Activated T-cell treated with anti-CD3 and anti-CD28 coated beads for 48 hours (primary cell): ENCODE measurements around the gene DCC.

Experiments
- DNase-seq: peaks from one replicate; pipeline ENCODE4 v3.0.0-alpha.2; 2020; ENCODE audit warnings: low read depth

DCC gene

DNA sequence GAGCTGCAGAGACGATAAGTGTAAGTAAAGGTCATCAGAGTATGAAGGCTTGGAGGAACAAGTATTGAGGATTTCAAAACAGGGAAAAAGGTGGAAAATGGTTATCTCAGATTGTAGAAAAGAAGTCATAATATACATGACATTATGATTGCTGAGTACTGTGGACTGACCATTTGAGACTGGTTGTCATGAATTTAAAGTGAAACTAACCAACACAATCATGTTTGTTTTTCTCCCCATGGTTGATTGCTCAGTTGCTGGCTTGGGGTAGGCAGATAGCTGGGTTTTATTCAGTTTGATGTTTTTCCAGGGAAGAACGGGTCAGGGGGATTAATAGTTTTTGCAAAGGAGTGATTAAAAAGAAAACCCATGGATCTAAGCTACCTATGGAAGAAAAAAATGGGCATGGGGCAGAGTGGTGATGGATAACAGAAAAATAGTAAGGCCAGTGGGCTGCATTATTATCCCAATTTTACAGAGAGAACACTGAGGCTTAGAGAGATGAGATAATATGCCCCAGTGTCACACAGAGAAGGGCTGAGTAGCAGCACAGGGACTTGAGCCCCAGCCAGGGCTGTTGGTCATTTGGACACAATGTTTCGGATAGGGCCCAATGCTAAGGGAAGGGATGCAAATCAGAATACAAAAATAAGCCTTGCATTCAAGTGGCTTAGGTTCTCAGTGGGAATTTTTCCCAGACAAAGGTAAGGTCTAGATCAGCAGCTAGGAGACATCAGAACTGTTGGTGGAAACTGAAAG, 885.7 kb downstream of the DCC start:
- DNase-seq = no peak

DNA sequence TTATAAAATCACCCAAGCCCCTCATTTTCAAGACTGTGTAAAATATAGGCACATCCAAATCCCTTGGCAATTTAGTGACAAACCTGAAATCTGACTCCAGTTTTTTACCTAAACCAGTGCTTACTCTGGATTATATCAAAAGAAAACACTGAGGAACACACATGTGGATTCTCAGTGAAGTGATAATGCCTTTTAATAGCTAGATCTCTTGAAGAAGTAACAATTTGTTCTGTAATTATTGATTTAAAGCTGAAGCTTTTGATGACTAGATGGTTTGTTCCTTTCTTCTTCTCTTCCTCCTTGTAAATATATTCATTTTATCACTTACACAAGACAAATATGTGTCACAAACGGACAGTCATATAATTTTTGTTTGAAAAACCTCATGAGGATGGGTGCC, 894.6 kb downstream of the DCC start:
- no peak for DNase-seq

DNA sequence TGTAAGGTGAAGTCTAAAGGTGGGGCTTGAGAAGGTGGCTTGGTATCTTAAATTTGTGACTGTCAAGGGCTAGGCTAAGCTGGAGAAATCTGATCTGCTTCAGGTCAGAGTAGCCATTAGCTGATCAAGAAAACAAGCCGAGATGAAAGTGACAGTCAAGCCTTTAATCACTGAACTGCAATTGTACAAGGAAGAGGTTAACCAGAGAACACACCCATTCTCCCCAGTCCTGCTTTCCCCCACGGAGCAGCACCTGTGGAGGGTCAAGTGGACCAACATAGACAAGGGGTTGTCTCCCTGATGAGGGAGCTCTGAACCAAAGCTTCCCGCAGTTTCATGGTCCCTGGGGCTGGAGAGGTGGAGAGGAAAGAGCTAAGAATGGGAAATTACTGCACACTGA, 901.2 kb downstream of the DCC start:
- no peak for DNase-seq

DNA sequence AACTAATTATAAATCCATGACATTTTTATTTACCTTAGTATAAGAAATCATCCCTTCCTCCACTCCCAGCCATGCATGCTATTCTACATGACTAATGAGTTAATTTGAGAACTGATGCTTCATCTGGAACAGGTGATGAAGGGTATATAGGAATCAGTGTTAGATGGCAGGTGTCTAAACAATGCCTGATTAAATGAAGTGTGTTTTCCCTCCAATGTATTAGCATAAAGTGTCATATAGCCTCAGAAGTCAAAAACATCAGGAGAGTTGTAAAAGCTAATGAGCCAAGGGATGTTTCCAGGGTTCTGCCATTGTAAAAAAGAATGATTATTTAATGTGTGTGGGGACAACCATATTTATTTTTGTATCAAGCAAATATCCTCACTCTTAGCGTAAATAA, 913.8 kb downstream of the DCC start:
- DNase-seq = no peak

DNA sequence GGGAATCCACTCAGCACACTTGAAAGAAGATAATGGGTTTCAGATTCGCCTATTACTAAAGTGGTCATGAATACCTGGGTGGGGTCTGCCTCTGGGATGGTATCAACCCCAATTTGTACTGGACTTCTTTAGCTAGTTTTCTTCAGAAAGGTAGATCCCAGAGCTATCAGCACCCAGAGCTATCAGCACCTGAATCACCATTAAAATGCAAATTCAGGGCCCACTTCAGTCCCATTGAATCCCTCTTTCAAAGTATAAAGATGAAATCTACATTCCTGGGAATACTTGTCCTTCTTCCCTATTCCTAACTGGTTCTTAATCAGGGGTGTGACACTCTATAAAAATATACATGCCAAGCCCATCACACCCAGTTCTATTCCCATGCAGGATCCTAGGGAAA, 914.3 kb downstream of the DCC start:
- no peak for DNase-seq

DNA sequence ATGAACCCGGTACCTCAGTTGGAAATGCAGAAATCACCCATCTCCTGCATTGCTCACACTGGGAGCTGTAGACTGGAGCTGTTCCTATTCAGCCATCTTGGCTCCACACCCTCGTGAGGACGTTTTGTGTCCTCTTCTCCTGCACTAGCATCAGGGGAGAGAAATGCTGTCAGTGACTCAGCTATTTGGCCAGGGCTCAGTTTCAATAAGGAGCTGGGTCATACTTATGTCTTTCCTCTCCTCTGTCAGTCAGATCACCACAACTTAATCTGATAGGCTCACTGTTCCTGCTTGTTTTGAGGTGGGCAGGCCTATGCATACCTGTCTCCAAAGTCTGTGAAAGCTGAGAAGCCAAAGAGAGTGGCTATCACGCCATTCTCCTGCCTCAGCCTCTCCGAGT, 921.2 kb downstream of the DCC start:
- DNase-seq = no peak

DNA sequence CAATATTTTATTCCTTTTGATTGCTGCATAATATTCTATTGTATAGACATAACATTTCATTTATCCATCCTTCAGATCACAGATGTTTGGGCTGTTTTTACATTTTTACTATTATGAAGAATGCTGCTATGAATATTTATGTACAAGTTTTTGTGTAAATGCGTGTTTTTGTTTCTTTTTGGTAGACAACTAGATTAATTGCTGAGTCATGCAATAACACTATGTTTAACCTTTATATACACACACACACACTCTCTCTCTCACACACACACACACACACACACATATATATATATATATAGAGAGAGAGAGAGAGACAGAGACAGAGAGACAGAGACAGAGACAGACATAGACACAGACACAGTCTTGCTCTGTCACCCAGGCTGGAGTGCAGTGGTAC, 926.9 kb downstream of the DCC start:
- no peak for DNase-seq

DNA sequence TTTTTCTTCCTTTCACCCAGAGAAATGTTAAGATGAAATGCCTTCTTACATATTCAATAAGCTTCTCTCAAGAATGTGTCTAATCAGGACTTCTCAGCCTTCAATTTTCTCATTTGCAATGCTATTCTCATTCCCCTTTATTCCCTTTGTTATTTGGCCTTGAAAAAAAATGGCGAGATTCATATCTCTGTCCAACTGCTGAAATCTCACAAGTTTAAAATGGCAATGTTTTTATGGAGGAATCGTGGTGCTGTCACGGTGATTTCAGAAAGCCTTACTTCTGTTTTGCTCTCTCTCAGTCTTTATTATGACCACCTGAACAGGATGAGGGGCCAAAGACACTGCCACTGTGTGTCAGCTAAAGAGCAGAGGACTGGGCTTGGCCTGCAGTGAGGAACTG, 928.5 kb downstream of the DCC start:
- DNase-seq = no peak

DNA sequence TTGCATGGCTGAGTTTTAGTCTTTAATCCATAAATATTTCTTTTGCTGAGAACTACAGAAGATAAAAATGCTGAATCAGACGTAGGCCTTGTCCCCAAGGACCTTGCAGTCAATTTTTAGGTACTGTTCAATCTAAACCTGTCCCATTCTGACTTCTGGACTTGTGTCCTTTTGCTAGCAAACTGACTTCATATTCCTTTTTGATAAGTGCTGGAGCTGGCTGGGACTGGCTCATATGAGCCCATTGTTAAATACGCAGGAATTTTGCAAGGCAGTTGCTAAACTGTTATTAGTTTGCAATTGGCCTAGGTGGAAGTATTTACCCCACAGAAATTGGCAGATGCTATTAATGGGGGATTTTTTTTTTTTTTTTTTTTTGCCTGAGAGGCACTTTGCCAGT, 941.4 kb downstream of the DCC start:
- DNase-seq = no peak

DNA sequence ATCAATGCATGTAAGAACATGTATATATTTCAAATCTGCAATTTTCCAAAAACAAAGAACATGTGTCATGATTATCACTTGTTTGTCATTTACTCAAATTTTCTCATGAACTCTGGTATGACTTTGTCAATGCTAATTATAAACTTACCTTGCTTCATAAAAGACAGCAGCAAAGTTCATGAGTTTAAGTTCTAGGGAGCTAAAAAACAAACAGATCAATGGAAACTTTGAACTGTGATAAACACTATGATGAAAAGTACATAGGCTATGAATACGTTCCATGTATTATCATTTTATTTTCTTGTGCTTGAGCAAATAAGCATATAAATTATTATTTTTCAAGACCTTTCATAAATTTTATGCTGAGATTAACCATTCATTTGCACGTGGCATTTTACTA, 943.7 kb downstream of the DCC start:
- no peak for DNase-seq

DNA sequence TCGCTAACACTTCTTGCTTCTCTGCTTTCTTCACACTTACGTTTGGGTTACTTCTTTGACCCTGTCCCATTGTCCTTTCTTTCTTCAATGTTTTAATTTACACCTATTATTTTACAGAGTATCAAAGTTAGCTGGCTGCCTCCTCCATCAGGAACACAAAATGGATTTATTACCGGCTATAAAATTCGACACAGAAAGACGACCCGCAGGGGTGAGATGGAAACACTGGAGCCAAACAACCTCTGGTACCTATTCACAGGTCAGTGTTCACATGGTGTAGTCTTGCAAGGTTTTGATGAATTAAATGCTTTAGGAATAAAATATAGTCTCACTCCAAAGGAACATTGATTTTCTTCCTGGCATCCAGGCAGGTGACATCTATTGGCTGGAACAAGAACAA, 965.5 kb downstream of the DCC start:
- no peak for DNase-seq

DNA sequence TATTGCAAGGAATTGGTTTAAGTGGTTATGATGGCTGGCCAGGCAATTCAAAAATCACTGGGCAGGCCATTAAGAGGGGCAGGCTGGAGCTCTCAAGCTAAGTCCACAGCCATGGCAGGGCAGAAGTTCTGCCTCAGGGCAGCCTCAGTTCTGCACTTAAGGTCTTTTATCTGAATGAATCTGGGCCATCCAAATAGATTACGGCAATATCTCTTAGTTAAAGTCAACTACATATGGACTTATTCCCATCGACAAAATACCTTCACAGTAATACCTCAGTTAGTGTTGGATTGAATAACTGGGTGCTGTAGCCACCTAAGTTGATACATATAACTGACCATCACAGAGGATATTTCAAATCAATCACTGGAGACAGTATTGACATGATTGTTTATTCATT, 979.6 kb downstream of the DCC start:
- no peak for DNase-seq

DNA sequence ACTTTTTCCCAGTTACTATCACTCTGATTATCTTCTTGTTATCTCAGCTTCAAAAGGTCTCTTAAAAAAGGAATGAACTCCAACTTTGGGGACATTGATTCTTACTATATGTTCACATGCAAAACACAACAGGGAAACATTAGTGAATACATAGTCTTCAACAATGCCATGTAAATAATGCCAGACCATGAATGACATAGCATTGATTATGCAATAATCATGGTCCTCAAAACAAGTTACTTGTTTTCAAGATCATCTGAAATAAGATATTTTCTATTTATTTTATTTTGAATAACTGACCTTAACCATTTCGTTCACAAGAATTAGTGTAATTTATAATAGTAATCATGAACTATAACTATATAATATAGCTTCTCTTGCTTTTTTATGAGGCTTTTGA, 982.2 kb downstream of the DCC start:
- DNase-seq = no peak

DNA sequence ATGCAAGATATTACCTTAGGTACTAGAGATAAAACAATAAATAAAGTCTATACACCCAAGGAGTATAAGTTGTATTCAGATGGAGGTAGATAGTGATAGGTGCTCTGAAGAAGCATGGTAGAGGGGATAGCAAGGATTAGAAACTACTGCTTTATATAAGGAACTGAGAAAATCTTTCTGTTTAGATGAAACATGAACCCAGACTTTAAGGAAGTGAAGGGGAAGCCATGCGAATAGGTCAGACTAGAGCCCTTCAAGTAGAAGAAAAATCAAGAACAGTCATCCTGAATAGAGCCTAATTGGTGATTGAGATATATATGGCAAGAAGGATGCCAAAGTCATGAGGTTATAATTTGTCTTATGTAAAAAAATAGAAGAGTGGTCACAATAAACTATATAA, 984.4 kb downstream of the DCC start:
- no peak for DNase-seq

DNA sequence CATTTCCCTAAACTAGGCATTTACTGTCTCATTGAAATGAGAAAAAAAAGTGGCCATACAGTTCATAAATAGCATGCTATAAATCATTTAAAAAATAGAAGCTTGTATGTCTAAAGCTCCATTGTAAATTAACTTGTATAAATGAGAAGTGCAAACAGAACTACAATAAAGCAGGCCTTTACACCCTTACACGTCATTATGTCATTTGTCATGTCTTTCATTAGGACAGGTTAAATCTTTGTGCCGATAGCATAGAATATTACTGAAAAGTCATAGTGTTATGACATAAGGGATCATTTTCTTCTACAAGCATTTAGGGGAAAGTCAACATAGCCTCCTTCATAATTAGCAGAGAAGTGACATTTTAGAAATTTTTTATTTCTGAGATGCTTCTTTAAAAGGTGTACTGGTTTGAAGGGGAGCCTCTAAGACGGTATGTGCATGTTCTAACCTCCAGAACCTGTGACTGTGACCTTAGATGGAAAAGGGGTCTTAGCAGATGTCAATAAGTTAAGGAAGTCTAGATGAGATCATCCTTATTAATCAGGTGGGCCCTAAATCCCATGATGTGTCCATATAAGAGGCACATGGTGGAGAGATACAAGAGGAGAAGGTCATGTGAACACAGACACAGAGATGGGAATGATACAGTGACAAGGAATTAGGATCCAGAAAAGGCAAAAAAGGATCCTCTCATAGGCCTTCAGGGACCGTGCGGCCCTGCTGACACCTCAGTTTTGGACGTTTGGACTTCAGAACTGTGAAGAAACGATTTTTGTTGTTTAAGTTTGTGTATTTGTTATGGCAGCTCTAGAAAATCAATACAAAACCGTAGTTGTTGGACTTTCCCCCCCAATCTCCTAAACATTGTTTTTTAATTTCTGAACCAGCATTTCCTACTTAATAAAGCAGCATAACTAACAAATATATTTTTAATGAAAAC, 1020.8 kb downstream of the DCC start:
- no peak for DNase-seq

DNA sequence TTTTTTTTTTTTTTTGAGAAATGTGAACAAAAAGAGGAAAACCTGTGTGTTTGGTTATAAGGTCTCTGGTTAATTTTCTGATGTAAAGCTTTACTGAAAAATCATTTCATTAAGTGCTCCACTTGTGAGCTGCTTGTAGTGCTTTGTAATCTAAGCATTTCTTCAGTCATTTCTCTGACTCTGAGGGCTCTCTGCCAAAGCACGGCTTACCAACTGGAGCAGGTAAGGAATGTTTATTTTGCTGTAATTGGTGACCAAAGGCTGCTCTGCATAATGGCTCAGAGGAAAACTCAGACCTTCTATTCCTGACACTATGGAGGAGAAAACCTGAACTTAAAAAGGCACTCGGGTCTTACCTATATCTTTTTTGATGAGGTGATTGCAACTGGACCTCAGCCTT, 1035.6 kb downstream of the DCC start:
- DNase-seq = no peak

DNA sequence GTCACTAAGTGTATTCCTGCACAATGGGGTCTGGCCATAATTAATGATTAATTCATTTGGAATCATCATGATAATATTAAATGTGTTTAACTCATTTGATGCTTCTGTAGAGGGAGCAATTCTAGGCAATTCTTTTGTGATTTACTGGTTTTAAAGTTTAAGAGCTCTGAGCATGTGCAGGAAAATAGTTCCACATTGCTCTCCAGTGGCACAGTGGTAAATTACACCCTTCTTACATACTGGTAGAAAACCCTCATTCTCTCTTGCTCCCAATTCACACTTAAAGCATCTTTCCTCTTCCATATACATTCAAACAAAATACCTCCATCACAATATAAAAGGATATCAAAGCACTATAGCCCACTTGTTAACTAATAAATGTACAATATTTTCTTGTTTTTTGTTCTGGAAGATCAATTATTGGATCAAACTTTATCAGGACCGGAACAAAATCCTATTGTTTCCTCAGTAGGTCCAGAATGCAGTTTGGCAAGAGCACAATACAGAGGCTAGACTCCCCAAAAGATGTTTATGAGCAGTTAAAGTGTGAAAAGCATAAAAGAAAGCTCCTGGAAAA, 1040.2 kb downstream of the DCC start:
- no peak for DNase-seq

DNA sequence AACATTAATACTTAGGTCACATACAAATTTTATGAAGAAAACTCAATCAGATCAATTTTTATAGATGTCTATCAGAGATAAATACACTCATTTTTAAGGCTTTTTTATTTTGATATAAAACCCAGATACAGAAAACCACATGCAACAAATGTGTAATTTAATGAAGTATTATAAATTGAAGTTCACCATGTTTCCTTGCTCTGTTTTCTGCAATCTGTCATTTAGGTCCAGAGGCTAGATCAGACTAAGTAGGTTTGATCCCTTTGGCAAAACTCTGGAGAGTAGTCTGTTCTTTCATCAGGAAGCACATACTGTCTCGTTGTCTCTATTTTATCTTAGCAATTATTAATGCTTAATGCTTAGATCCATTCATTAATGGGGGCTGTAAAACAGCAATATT, 1042.9 kb downstream of the DCC start:
- no peak for DNase-seq

DNA sequence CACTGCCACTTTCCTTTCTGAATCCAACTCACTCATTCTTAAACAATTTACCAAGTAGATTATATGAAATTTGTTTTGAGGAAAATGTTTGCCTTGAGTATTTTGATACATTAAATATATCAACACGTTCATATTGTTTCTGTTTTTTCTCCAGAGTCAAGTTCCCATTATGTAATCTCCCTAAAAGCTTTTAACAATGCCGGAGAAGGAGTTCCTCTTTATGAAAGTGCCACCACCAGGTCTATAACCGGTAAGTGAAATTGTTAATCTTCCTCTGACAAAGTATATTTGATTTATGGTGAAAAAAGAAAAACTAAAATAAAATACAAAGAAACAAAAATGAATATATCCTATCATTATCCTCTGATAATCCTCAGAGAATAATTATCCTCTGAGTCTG, 1045.9 kb downstream of the DCC start:
- no peak for DNase-seq

DNA sequence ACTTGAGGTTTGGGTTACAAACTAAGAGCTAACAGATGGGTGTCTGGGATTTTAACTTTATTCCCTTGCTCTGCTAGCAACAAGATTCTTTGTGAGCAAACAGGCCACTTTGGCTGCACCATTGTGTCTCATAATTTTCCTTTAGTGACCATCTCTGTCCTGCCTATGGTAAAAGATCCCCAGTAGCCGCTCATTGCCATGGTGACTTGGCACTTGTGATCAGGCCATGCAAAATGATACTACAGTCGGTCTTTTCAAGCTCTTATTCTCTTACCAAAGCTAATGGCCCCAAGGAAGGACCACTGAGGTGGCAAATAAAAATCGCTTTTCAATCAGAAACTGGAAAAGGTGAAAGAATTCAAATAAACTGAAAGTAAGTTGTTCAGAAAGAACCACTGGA, 1047.6 kb downstream of the DCC start:
- DNase-seq = no peak

DNA sequence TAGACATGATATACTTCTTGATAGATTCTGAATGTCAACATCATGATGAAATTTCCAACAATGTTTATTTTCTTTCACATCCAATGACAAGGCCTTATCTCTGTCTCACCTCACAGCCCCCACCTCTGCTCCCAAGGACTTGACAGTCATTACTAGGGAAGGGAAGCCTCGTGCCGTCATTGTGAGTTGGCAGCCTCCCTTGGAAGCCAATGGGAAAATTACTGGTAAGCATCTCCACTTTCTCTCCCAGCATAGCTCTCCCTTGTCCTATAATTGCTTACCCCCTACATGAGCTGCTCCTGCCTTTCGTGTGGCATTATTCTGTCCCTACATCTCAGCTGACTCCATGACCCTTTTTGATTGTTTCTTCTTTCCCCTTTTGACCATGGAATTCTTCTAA, 1062.7 kb downstream of the DCC start:
- DNase-seq = no peak

DNA sequence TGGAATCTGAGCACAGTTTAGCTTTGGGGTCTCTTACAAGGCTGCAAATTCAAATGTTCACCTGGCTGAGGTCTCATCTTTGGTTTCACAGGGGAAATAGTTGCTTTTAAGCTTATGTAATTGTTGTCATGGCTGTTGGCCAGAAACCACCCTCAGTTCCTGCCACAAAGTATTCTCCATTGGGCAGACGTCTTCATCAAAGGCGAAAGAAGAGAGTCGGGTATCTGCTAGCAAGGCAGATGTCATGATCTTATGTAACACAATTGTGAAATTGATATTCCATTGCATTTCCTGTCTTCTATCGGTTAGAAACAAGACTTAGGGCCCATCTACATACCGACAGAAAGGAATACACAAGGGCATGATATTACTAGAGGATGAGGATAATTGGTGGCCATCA, 1068.3 kb downstream of the DCC start:
- no peak for DNase-seq

DNA sequence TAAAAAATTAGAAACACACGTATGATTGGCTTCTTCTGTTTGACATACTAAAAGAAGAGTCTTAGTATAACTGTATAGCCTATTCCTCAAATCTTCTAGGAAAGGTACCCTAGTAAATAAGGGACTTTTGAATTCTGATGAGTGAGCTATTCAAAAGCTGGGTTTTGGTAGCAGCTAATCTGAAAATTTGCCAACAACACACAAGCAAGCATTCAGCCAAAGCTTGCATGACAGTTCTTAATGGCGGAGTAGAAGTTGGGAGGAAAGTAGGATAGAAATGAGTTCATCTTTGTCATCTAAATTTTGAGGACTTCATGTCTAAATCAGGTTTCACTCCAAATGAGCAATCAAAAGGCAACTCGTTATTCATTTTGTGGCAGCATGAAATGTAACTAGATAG, 1071.5 kb downstream of the DCC start:
- no peak for DNase-seq
